HepG2 (cell line): ENCODE data around the gene SNAPC4. TPM values are rescaled to one million over a fixed set of nuclear protein-coding genes. Genes with fewer than 3 reads are reported as not detected.

ENCODE experiments used
- ADNP ChIP-seq: sonication (generic); formaldehyde crosslinking; IDR thresholded peaks from 2 replicates; pipeline ENCODE4 v1.4.0; 2020; ENCODE audit warnings: missing genetic modification reagents
- CBX1 ChIP-seq: IDR thresholded peaks from one replicate; pipeline ENCODE4 v1.6.1; 2016; ENCODE audit warnings: antibody characterized with exemption, low read depth
- CCDC6 ChIP-seq: sonication (generic); formaldehyde crosslinking; IDR thresholded peaks from 2 replicates; pipeline ENCODE4 v1.8.1; 2022; ENCODE audit warnings: mild to moderate bottlenecking, missing genetic modification reagents, moderate library complexity
- ESRRA ChIP-seq: sonication (generic); formaldehyde crosslinking; IDR thresholded peaks from 2 replicates; pipeline ENCODE4 v1.5.1; 2020; ENCODE audit warnings: mild to moderate bottlenecking, low read depth, missing genetic modification reagents
- HDAC1 ChIP-seq: sonication (generic); formaldehyde crosslinking; IDR thresholded peaks from 2 replicates; pipeline ENCODE4 v1.5.1; 2020; ENCODE audit warnings: mild to moderate bottlenecking, missing genetic modification reagents
- JUNB ChIP-seq: sonication (generic); formaldehyde crosslinking; IDR thresholded peaks from 2 replicates; pipeline ENCODE4 v1.8.0; 2022; ENCODE audit warnings: missing genetic modification reagents, mild to moderate bottlenecking, borderline replicate concordance
- KAT8 ChIP-seq: IDR thresholded peaks from 2 replicates; pipeline ENCODE4 v1.6.1; 2016; ENCODE audit warnings: missing genetic modification reagents, missing compliant biosample characterization
- KDM5A ChIP-seq: fragments of 200-600 bp; sonication (generic); IDR thresholded peaks from 2 replicates; pipeline ENCODE4 v1.7.0; 2018; ENCODE audit warnings: antibody characterized with exemption, mild to moderate bottlenecking, low read length, borderline replicate concordance
- MATR3 ChIP-seq: sonication (generic); formaldehyde crosslinking; IDR thresholded peaks from 2 replicates; pipeline ENCODE4 v1.4.0; 2020; ENCODE audit warnings: missing genetic modification reagents
- MEIS2 ChIP-seq: sonication (generic); formaldehyde crosslinking; IDR thresholded peaks from 2 replicates; pipeline ENCODE4 v1.9.0; 2021; ENCODE audit warnings: mild to moderate bottlenecking, missing genetic modification reagents
- RBM39 ChIP-seq: fragments of 200-400 bp; formaldehyde crosslinking; IDR thresholded peaks from one replicate; pipeline ENCODE4 v1.6.1; 2018; ENCODE audit warnings: antibody characterized with exemption, mild to moderate bottlenecking, low read depth, low read length; ENCODE audit not compliant: poor library complexity, severe bottlenecking
- TGIF2 ChIP-seq: IDR thresholded peaks from 2 replicates; pipeline ENCODE4 v1.6.1; 2016; ENCODE audit warnings: control low read depth, missing compliant biosample characterization
- ZC3H13 ChIP-seq: sonication (generic); formaldehyde crosslinking; IDR thresholded peaks from 2 replicates; pipeline ENCODE4 v1.8.1; 2023; ENCODE audit warnings: mild to moderate bottlenecking, missing genetic modification reagents, moderate library complexity
- ZNF253 ChIP-seq: sonication (generic); formaldehyde crosslinking; IDR thresholded peaks from 2 replicates; pipeline ENCODE4 v1.8.0; 2022; ENCODE audit warnings: mild to moderate bottlenecking, missing genetic modification reagents, borderline replicate concordance
- ZNF263 ChIP-seq: sonication (generic); formaldehyde crosslinking; IDR thresholded peaks from 2 replicates; pipeline ENCODE4 v1.4.0; 2020; ENCODE audit warnings: missing genetic modification reagents
- ZNF3 ChIP-seq: IDR thresholded peaks from 2 replicates; pipeline ENCODE4 v1.7.0; 2017; ENCODE audit warnings: inconsistent platforms
- ZNF33B ChIP-seq: sonication (generic); formaldehyde crosslinking; IDR thresholded peaks from 2 replicates; pipeline ENCODE4 v1.5.1; 2020; ENCODE audit warnings: mild to moderate bottlenecking, missing genetic modification reagents
- ZNF383 ChIP-seq: sonication (generic); formaldehyde crosslinking; IDR thresholded peaks from 2 replicates; pipeline ENCODE4 v1.4.0; 2020; ENCODE audit warnings: missing genetic modification reagents, mild to moderate bottlenecking, borderline replicate concordance
- ZNF569 ChIP-seq: sonication (generic); formaldehyde crosslinking; IDR thresholded peaks from 2 replicates; pipeline ENCODE4 v1.5.0; 2020; ENCODE audit warnings: mild to moderate bottlenecking, missing genetic modification reagents, moderate library complexity, borderline replicate concordance
- ZNF614 ChIP-seq: IDR thresholded peaks from 2 replicates; pipeline ENCODE4 v1.6.1; 2018; ENCODE audit warnings: missing biosample characterization, missing genetic modification reagents, inconsistent platforms, borderline replicate concordance
- ZNF670 ChIP-seq: sonication (generic); formaldehyde crosslinking; IDR thresholded peaks from 2 replicates; pipeline ENCODE4 v1.8.0; 2022; ENCODE audit warnings: mild to moderate bottlenecking, missing genetic modification reagents, borderline replicate concordance
- polyA plus RNA-seq, 8 experiments: library from polyadenylated mRNA; depleted of rRNA in 3 of 8; stranded (reverse) in 7 of 8; unstranded in 1 of 8; fragments of >200 nt; fragmentation: Illumina TruSeq in 4 of 8; extraction: Trizol in 4 of 8; gene quantifications; 2 replicates each; pipeline versions ENCODE4 v1.2.1 to v1.2.3, GENCODE V29; 2011 to 2016; ENCODE audit warnings: low read depth in 4 of 8, missing spikeins in 1 of 8, mixed read lengths in 1 of 8; ENCODE audit not compliant: insufficient read depth in 1 of 8
- total RNA-seq, 5 experiments: library from RNA; depleted of rRNA; stranded (reverse); fragments of >200 nt; fragmentation: Illumina TruSeq; extraction: Trizol; gene quantifications; 2 replicates each; pipeline ENCODE4 v1.2.3, GENCODE V29; 2016; ENCODE audit warnings: low read depth in 1 of 5
- TF ChIP-seq, protein P1 (sequence below): sonication (generic); formaldehyde crosslinking; IDR thresholded peaks from 2 replicates; pipeline ENCODE4 v1.5.1; 2020; ENCODE audit warnings: missing genetic modification reagents, mild to moderate bottlenecking, borderline replicate concordance
- TF ChIP-seq, protein P2 (sequence below): sonication (generic); formaldehyde crosslinking; conservative IDR thresholded peaks from 2 replicates; pipeline ENCODE4 v1.4.0; 2020; ENCODE audit warnings: missing genetic modification reagents
- TF ChIP-seq, protein P3 (sequence below): IDR thresholded peaks from 2 replicates; pipeline ENCODE4 v1.6.1; 2016; ENCODE audit warnings: low read depth, borderline replicate concordance
- TF ChIP-seq, protein P4 (sequence below): sonication (generic); formaldehyde crosslinking; IDR thresholded peaks from 2 replicates; pipeline ENCODE4 v1.8.0; 2022; ENCODE audit warnings: mild to moderate bottlenecking, missing genetic modification reagents, moderate library complexity

The SNAPC4 gene
- total and polyA plus RNA-seq, 2 of the 13 experiments (the other 11 are each of a cell fraction or from before 2014, with no cell fraction given): 2.0 to 6.0 TPM

DNA sequence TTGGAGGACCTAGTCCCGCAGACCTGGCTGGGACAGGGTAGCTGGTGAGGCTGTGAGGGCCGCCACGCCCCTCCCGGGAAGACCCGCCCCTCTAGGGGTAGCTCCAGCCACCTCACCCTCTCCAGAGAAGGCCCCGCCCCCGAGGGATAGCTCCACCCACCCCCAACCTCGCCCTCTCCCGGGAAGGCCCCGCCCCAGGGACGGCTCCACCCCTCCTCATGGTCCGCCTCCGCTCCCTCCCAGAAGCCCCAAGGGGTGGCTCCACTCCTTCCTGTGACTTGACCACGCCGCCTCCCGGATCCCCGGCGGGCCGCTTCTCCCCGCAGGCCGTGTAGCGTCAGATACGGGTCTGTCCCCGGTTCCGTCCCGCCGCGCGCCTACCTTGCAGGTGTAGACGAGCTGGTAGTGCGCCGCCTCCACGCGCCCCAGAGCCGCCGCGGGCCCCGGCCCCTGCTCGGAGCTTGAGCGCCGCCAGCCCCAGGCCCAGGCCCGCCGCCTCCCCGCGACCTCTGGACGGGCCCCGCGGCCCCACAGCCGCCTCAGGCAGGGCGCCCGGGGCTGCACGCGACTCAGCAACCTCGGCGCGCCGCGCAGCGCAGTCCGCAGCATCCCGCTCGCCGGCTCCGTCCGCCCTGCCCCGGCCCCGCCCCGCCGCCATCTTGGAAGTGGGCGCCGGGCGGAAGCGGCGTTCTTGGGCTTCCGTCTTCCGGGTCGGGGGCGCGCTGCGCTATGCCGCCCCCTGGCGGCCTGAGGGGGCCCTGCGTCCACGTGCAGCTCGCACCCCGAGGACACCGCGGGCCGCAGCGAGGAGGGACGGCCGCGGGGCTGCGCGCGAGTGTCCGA, 36.6 kb downstream of the SNAPC4 start, which contains the start of gene DNLZ (continued):
- TF ChIP-seq KAT8 (CRISPR knock-in tag) (peak; percentile 89), ZC3H13 (peak; percentile 98), TGIF2 (no peak), ZNF253 (CRISPR knock-in tag) (no peak), ESRRA (CRISPR knock-in tag) (peak; percentile 87), ZNF383 (CRISPR knock-in tag) (peak; percentile 92; the same call in 1 of the 2 replicates), ZNF33B (no peak), MATR3 (CRISPR knock-in tag) (no peak), HDAC1 (CRISPR knock-in tag) (peak; percentile 85), MEIS2 (CRISPR knock-in tag) (peak; percentile 82; the same call in 1 of the 2 replicates), CCDC6 (CRISPR knock-in tag) (peak; percentile 95), ADNP (CRISPR knock-in tag) (no peak), ZNF569 (CRISPR knock-in tag) (no peak), RBM39 (peak; percentile 91), ZNF670 (CRISPR knock-in tag) (no peak), ZNF3 (CRISPR knock-in tag) (no peak), ZNF614 (CRISPR knock-in tag) (0 out of 2 replicates have a peak, but pooled peaks have one; percentile 66), KDM5A (no peak; the same call in 1 of the 2 replicates), ZNF263 (peak; percentile 73), CBX1 (peak; percentile 24), JUNB (CRISPR knock-in tag) (peak; percentile 57; the same call in 1 of the 2 replicates)
- TF ChIP-seq, protein P1, sequence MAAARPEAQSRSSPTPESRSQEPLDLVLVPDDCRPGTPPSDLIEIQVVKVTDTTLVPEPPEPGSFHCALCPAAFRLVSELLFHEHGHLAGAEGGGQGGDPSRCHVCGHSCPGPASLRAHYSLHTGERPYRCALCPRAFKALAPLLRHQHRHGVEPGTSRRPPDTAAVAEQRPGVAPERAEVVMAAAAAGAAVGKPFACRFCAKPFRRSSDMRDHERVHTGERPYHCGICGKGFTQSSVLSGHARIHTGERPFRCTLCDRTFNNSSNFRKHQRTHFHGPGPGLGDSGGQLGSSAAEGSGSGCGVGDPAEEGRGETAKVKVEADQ: peak; percentile 88; the same call in 1 of the 2 replicates
- TF ChIP-seq, protein P2, sequence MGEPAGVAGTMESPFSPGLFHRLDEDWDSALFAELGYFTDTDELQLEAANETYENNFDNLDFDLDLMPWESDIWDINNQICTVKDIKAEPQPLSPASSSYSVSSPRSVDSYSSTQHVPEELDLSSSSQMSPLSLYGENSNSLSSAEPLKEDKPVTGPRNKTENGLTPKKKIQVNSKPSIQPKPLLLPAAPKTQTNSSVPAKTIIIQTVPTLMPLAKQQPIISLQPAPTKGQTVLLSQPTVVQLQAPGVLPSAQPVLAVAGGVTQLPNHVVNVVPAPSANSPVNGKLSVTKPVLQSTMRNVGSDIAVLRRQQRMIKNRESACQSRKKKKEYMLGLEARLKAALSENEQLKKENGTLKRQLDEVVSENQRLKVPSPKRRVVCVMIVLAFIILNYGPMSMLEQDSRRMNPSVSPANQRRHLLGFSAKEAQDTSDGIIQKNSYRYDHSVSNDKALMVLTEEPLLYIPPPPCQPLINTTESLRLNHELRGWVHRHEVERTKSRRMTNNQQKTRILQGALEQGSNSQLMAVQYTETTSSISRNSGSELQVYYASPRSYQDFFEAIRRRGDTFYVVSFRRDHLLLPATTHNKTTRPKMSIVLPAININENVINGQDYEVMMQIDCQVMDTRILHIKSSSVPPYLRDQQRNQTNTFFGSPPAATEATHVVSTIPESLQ (CRISPR knock-in tag): no peak
- TF ChIP-seq, protein P3, sequence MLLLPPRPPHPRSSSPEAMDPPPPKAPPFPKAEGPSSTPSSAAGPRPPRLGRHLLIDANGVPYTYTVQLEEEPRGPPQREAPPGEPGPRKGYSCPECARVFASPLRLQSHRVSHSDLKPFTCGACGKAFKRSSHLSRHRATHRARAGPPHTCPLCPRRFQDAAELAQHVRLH: peak; percentile 92; the same call in 1 of the 2 replicates
- TF ChIP-seq, protein P4, sequence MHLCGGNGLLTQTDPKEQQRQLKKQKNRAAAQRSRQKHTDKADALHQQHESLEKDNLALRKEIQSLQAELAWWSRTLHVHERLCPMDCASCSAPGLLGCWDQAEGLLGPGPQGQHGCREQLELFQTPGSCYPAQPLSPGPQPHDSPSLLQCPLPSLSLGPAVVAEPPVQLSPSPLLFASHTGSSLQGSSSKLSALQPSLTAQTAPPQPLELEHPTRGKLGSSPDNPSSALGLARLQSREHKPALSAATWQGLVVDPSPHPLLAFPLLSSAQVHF (CRISPR knock-in tag): peak; percentile 97
